Body of pancreas (tissue), 4 donors: ENCODE measurements around the gene OXCT1.

ENCODE experiments used
- POLR2A ChIP-seq, 3 donors: fragments of 450-650 bp; IDR thresholded peaks; one replicate each; pipeline ENCODE4 v1.6.1; 2016; ENCODE audit warnings: antibody characterized with exemption in 3 of 3, mild to moderate bottlenecking in 2 of 3
- TF ChIP-seq, protein P1 (sequence below), 7 experiments: fragments of 450-650 bp in 4 of 7; fragments of 200-600 bp in 3 of 7; sonication (generic) in 3 of 7; IDR thresholded peaks; one replicate each; pipeline ENCODE4 v1.5.1; 2016 to 2019; ENCODE audit warnings: antibody characterized with exemption in 7 of 7

DNA sequence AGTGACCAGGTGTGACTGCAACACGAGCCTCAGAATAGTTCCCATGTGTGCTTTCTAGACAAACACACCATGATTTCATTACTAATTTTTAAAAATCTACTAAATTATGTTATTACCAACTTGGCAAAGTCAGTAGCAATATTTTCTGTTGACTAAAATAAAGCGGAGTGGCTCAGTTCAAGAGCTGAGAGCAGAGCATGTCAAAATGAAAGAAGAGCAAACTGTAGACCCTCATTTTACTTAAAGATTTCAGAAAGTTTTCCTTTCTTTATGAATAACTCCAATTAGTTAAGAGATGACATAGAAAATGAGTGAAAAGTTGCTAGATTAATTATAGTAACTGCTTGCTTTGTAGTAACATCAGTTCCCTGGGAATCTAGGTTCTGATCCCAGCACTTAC is 17.9 kb downstream of the OXCT1 start:
- TF ChIP-seq, protein P1, sequence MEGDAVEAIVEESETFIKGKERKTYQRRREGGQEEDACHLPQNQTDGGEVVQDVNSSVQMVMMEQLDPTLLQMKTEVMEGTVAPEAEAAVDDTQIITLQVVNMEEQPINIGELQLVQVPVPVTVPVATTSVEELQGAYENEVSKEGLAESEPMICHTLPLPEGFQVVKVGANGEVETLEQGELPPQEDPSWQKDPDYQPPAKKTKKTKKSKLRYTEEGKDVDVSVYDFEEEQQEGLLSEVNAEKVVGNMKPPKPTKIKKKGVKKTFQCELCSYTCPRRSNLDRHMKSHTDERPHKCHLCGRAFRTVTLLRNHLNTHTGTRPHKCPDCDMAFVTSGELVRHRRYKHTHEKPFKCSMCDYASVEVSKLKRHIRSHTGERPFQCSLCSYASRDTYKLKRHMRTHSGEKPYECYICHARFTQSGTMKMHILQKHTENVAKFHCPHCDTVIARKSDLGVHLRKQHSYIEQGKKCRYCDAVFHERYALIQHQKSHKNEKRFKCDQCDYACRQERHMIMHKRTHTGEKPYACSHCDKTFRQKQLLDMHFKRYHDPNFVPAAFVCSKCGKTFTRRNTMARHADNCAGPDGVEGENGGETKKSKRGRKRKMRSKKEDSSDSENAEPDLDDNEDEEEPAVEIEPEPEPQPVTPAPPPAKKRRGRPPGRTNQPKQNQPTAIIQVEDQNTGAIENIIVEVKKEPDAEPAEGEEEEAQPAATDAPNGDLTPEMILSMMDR (IDR thresholded peaks at IDR 0.05) = no peak
- TF ChIP-seq POLR2A (IDR thresholded peaks at IDR 0.05) = no peak
